Gastrocnemius medialis (tissue), 4 donors: ENCODE measurements around the gene HIGD2A. TPM values are rescaled to one million over a fixed set of nuclear protein-coding genes. Genes with fewer than 3 reads are reported as not detected.

Source experiments
- ATAC-seq, 2 donors: fragments of 150-250 bp; one replicate each; pipeline ENCODE4 v1.9.1; 2016
- DNase-seq, 2 donors: peaks; one replicate each; pipeline ENCODE4 v3.0.0-alpha.2; 2019
- H3K27ac ChIP-seq, 4 donors: fragments of 200-600 bp; sonication (generic); 1 replicate in 1 of 4; 2 replicates in 3 of 4; pipeline ENCODE4 v1.5.1; 2016 to 2018; ENCODE audit warnings: mild to moderate bottlenecking in 2 of 4, moderate library complexity in 1 of 4
- H3K27me3 ChIP-seq, 3 donors: fragments of 200-600 bp; sonication (generic) in 2 of 3; 1 replicate in 1 of 3; 2 replicates in 2 of 3; pipeline versions ENCODE4 v1.5.1 to v1.6.0; 2016 to 2019; ENCODE audit warnings: mild to moderate bottlenecking in 1 of 3, moderate library complexity in 1 of 3
- H3K36me3 ChIP-seq, 2 donors: fragments of 200-600 bp; sonication (generic) in 1 of 2; one replicate each; pipeline ENCODE4 v1.5.1; 2017 to 2018
- H3K4me1 ChIP-seq, 2 donors: fragments of 200-600 bp; sonication (generic) in 1 of 2; one replicate each; pipeline ENCODE4 v1.5.1; 2016 to 2017; ENCODE audit warnings: mild to moderate bottlenecking in 2 of 2
- H3K4me3 ChIP-seq, 4 donors: fragments of 200-600 bp; sonication (generic) in 3 of 4; 1 replicate in 1 of 4; 2 replicates in 3 of 4; pipeline ENCODE4 v1.5.1; 2016 to 2019; ENCODE audit warnings: mild to moderate bottlenecking in 2 of 4
- H3K9me3 ChIP-seq, 3 donors: fragments of 200-600 bp; sonication (generic) in 2 of 3; 1 replicate in 1 of 3; 2 replicates in 2 of 3; pipeline ENCODE4 v1.5.1; 2016 to 2019
- CTCF ChIP-seq, 5 experiments: fragments of 450-650 bp in 3 of 5; fragments of 200-600 bp in 2 of 5; sonication (generic) in 2 of 5; IDR thresholded peaks in 4 of 5; conservative IDR thresholded peaks in 1 of 5; 1 replicate in 4 of 5; 2 replicates in 1 of 5; pipeline ENCODE4 v1.5.1; 2016 to 2019; ENCODE audit warnings: antibody characterized with exemption in 5 of 5, mild to moderate bottlenecking in 3 of 5, moderate library complexity in 3 of 5
- POLR2A ChIP-seq, 2 donors: fragments of 450-650 bp; IDR thresholded peaks; one replicate each; pipeline ENCODE4 v1.6.1; 2017; ENCODE audit warnings: antibody characterized with exemption in 2 of 2, mild to moderate bottlenecking in 2 of 2, moderate library complexity in 2 of 2
- in situ Hi-C, 4 donors: fragments of 200-750 bp; cut with MboI; loops; one replicate each; pipeline versions ENCODE4 v1.15.0 to v1.8.0; 2017; ENCODE audit warnings: low sequenced_read_pairs in 4 of 4
- intact Hi-C: fragments of 100-400 bp; cut with DNase I; formaldehyde crosslinking; loops from one replicate; pipeline ENCODE4 v1.15.1; 2023; ENCODE audit warnings: low total_unique reads
- total RNA-seq, 4 donors: library from RNA; depleted of rRNA; stranded (reverse); fragments of >200 nt; gene quantifications; one replicate each; pipeline versions ENCODE4 v1.1.0 to v1.2.3, GENCODE V29; 2016

HIGD2A gene
- total RNA-seq, 4 donors from 2014 or later: 189 to 274 (median 229) TPM

- Histone ChIP-seq H3K27ac (peak overlapping the region; percentile 92 to 98 (median 96)), H3K27me3 (no peaks in the 10 kb centered on the region), H3K4me3 (no peak overlapping the region), H3K36me3 (peaks cover 0 to 38% of the 10 kb centered on the region in 2 donors), H3K9me3 (no peaks in the 10 kb centered on the region), H3K4me1 (peaks cover 50 to 63% of the 10 kb centered on the region in 2 donors)
- in situ Hi-C loops (no loop called here), intact Hi-C loops (loop anchor here (10.0 kb wide), 3 partner anchors 260 to 1160 kb away; partner anchors contain the start of genes TSPAN17 and ZNF346)
- ATAC-seq: no peak
- DNase-seq: no peak
- TF ChIP-seq POLR2A (IDR thresholded peaks at IDR 0.05): no peak
- TF ChIP-seq CTCF (IDR thresholded peaks at IDR 0.05 in 4 of 5, conservative IDR thresholded peaks at IDR 0.05 in 1 of 5): no peak
Observed at GRCh38 chr5:176384991-176385390, 3.6 kb upstream of the HIGD2A start.

- intact Hi-C loops: loop anchor here (10.0 kb wide), 3 partner anchors 258 to 1158 kb away; partner anchors contain the start of genes TSPAN17 and ZNF346
- H3K9me3 ChIP-seq: no peaks in the 10 kb centered on the region
- in situ Hi-C loops: no loop called here
- H3K4me1 ChIP-seq: peaks cover 45 to 56% of the 10 kb centered on the region in 2 donors
- peak overlapping the region; percentile 92 to 98 (median 96) for H3K27ac ChIP-seq
- no peaks in the 10 kb centered on the region for H3K27me3 ChIP-seq
- TF ChIP-seq CTCF (IDR thresholded peaks at IDR 0.05 in 4 of 5, conservative IDR thresholded peaks at IDR 0.05 in 1 of 5) (no peak), POLR2A (IDR thresholded peaks at IDR 0.05) (no peak)
- peaks cover 0 to 50% of the 10 kb centered on the region in 2 donors for H3K36me3 ChIP-seq
- H3K4me3 ChIP-seq: no peak overlapping the region
- DNase-seq (no peak), ATAC-seq (no peak)
Observed at GRCh38 chr5:176386491-176386890, 2.1 kb upstream of the HIGD2A start.

GRCh38 chr5:176387384-176387925 lies 1.1 kb upstream of the HIGD2A start:
- peak overlapping the region; percentile 92 to 98 (median 96) for H3K27ac ChIP-seq
- ATAC-seq: no peak

DNA sequence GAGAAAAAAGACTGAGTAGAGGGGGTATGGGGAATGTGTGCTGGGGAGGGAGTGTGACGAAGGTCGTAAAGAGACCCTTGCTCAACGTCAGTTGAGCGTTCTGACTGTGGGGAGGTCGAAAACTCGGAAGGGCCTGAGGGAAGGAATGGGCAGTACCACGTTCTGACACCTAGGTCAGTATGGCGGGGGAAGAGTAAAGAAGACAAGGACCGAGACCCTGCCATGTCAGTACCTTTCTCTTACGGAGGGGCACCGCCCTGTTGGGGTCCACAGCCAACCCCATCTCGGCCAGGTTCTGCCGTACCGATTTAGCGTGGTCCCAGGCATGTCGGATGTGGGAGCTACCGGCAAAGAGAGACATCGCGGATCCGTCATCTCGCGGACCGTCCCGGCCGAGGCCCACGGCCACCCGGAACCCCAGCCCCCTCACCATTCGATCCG lies 528 bp upstream of the HIGD2A start:
- intact Hi-C loops: loop anchor here (1.0 to 10.0 kb wide), 7 partner anchors 17 to 1157 kb away; partner anchors contain the start of genes FAF2, KIAA1191, RNF44 and TSPAN17

More at GRCh38 chr5:176387384-176387925, 1.1 kb upstream of the HIGD2A start:
- TF ChIP-seq POLR2A (IDR thresholded peaks at IDR 0.05) (no peak), CTCF (IDR thresholded peaks at IDR 0.05 in 4 of 5, conservative IDR thresholded peaks at IDR 0.05 in 1 of 5) (no peak)
- Histone ChIP-seq H3K4me1 (peaks cover 35 to 47% of the 10 kb centered on the region in 2 donors), H3K4me3 (peak overlapping the region; percentile 76 to 95 (median 86)), H3K9me3 (no peaks in the 10 kb centered on the region), H3K36me3 (peaks cover 0 to 59% of the 10 kb centered on the region in 2 donors), H3K27me3 (no peaks in the 10 kb centered on the region)
- in situ Hi-C loops: no loop called here
- no peak for DNase-seq
- intact Hi-C loops: loop anchor here (10.0 kb wide), 3 partner anchors 257 to 1157 kb away; partner anchors contain the start of genes TSPAN17 and ZNF346

More for the DNA sequence above, 528 bp upstream of the HIGD2A start:
- H3K4me3 ChIP-seq: peak overlapping the region; percentile 76 to 95 (median 86)
- H3K9me3 ChIP-seq: no peaks in the 10 kb centered on the region
- TF ChIP-seq POLR2A (IDR thresholded peaks at IDR 0.05) (no peak), CTCF (IDR thresholded peaks at IDR 0.05 in 4 of 5, conservative IDR thresholded peaks at IDR 0.05 in 1 of 5) (no peak)
- ATAC-seq: no peak
- peaks cover 0 to 62% of the 10 kb centered on the region in 2 donors for H3K36me3 ChIP-seq
- in situ Hi-C loops: no loop called here
- no peaks in the 10 kb centered on the region for H3K27me3 ChIP-seq
- peak overlapping the region; percentile 92 to 98 (median 96) for H3K27ac ChIP-seq
- peaks cover 31 to 41% of the 10 kb centered on the region in 2 donors for H3K4me1 ChIP-seq
- no peak for DNase-seq
